ENCODE measurements around the gene MAN2A2. TPM values are rescaled to one million over a fixed set of nuclear protein-coding genes. Genes with fewer than 3 reads are reported as not detected.

The MAN2A2 gene
- total RNA-seq, 1 experiment from 2014 or later = 64.9 TPM

DNA sequence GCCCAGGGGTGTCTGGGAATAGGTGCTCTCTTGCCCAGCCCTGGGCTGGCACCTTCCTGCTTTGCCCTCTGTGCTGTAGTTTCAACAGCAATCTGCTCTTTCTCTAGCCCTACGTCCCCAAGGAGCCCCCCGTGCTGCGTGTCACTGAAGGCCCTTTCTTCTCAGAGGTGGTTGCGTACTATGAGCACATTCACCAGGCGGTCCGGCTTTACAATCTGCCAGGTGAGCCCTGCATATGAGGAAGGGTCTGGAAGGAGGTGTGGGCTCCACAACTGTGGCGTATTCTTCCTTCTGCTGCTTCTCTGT lies 9.6 kb downstream of the MAN2A2 start:
- DNase-seq = no peak
- no peaks in the 10 kb centered on the region for H3K4me1 ChIP-seq
- ChIA-PET CTCF (no interaction called here), POLR2A (no interaction called here)
- intact Hi-C loops (cut with micrococcal nuclease; ENCODE audit: unreplicated experiment) = no loop called here
- Mint-ChIP-seq H3K36me3 (ENCODE audit: insufficient read depth, unreplicated experiment) (peaks cover 21% of the 10 kb centered on the region), H3K9me3 (ENCODE audit: unreplicated experiment) (no peaks in the 10 kb centered on the region), H3K4me3 (ENCODE audit: unreplicated experiment) (no peak overlapping the region), H3K27me3 (ENCODE audit: insufficient read depth, unreplicated experiment) (no peaks in the 10 kb centered on the region), H3K4me1 (ENCODE audit: low read depth, unreplicated experiment) (no peaks in the 10 kb centered on the region), H3K27ac (ENCODE audit: unreplicated experiment) (no peak overlapping the region)
- no peaks in the 10 kb centered on the region for H3K36me3 ChIP-seq (ENCODE audit: control insufficient read depth, insufficient read depth, low read length)
- H3K9me3 ChIP-seq = no peaks in the 10 kb centered on the region
- no peak overlapping the region for H3K4me3 ChIP-seq (ENCODE audit: low read depth, low read length)
- no peaks in the 10 kb centered on the region for H3K27me3 ChIP-seq (replicated peaks; ENCODE audit: control insufficient read depth, insufficient read depth, low read length)
- no TSS peak for BruUV-seq (replicated peaks)
- TF ChIP-seq, protein P1, sequence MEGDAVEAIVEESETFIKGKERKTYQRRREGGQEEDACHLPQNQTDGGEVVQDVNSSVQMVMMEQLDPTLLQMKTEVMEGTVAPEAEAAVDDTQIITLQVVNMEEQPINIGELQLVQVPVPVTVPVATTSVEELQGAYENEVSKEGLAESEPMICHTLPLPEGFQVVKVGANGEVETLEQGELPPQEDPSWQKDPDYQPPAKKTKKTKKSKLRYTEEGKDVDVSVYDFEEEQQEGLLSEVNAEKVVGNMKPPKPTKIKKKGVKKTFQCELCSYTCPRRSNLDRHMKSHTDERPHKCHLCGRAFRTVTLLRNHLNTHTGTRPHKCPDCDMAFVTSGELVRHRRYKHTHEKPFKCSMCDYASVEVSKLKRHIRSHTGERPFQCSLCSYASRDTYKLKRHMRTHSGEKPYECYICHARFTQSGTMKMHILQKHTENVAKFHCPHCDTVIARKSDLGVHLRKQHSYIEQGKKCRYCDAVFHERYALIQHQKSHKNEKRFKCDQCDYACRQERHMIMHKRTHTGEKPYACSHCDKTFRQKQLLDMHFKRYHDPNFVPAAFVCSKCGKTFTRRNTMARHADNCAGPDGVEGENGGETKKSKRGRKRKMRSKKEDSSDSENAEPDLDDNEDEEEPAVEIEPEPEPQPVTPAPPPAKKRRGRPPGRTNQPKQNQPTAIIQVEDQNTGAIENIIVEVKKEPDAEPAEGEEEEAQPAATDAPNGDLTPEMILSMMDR (IDR thresholded peaks at IDR 0.05; ENCODE audit: insufficient read depth in 1 of 2, low read depth in 1 of 2, low read length in 1 of 2, severe bottlenecking in 1 of 2, unreplicated experiment in 1 of 2) = no peak

DNA sequence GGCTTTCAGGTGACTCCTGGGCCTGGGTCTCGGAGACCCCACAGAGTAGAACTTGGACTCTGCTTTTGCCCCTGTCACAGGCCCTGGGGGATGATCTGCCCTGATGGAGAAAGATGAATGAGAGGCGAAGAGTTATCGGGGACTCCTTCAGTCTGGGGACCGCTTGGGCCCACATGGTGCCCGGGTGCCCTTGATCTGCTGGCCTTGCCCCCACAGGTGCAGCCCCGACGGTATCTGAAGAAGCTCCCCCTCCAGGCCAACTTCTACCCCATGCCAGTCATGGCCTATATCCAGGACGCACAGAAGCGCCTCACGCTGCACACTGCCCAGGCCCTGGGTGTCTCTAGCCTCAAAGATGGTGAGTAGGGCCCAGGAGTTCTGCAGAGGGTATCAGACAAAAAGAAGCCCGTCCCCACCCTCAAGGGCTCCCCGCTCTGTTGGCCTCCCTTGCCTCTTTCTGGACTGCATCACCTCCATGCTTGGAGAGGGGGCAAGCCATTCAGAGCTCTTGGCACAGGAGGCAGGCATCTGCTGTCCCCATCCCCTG lies 10.4 kb downstream of the MAN2A2 start:
- Mint-ChIP-seq H3K4me1 (ENCODE audit: low read depth, unreplicated experiment) (no peaks in the 10 kb centered on the region), H3K27me3 (ENCODE audit: insufficient read depth, unreplicated experiment) (no peaks in the 10 kb centered on the region), H3K4me3 (ENCODE audit: unreplicated experiment) (no peak overlapping the region), H3K27ac (ENCODE audit: unreplicated experiment) (no peak overlapping the region), H3K36me3 (ENCODE audit: insufficient read depth, unreplicated experiment) (peaks cover 21% of the 10 kb centered on the region), H3K9me3 (ENCODE audit: unreplicated experiment) (no peaks in the 10 kb centered on the region)
- ChIA-PET CTCF (interaction anchor here (0.6 kb wide), 1 partner anchor 19 kb away, joined by 3 read pairs; no protein-coding TSS in a partner anchor), POLR2A (no interaction called here)
- Histone ChIP-seq H3K4me1 (no peaks in the 10 kb centered on the region), H3K4me3 (ENCODE audit: low read depth, low read length) (no peak overlapping the region), H3K36me3 (ENCODE audit: control insufficient read depth, insufficient read depth, low read length) (no peaks in the 10 kb centered on the region), H3K27me3 (replicated peaks; ENCODE audit: control insufficient read depth, insufficient read depth, low read length) (no peaks in the 10 kb centered on the region), H3K9me3 (no peaks in the 10 kb centered on the region)
- TF ChIP-seq, protein P1 (IDR thresholded peaks at IDR 0.05; ENCODE audit: insufficient read depth in 1 of 2, low read depth in 1 of 2, low read length in 1 of 2, severe bottlenecking in 1 of 2, unreplicated experiment in 1 of 2) = no peak
- no TSS peak for BruUV-seq (replicated peaks)
- intact Hi-C loops (cut with micrococcal nuclease; ENCODE audit: unreplicated experiment) = no loop called here
- DNase-seq = no peak

DNA sequence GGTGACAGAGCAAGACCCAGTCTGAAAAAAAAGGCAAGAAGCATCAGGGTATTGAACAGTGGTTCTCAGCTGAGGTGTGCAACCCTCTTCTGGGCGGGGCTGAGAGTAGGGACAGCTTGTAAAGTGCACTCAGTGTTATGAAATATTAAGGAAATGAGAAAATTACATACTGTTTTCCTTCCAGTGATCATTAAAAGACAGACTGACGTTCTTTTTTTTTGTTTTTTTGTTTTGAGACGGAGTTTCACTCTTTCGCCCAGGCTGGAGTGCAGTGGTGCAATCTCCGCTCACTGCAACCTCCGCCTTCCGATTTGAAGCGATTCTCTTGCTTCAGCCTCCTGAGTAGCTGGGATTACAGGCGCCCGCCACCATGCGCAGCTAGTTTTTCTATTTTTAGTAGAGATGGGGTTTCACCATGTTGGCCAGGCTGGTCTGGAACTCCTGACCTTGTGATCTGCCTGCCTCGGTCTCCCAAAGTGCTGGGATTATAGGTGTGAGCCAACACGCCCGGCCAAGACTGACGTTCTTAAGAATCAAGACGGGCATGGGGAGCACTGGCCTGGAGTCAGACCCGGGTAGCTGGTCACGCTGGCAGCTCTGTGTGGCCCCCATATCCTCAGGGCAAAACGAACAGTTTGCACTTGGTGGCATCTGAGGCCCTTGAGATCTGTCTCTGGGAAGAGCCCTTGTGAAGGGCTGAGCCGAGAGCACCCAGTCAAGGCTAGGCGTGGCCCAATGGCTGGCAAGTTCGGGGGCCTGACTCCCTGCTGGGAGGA lies 11.4 kb downstream of the MAN2A2 start:
- intact Hi-C loops (cut with micrococcal nuclease; ENCODE audit: unreplicated experiment) = no loop called here
- DNase-seq = no peak
- Mint-ChIP-seq H3K36me3 (ENCODE audit: insufficient read depth, unreplicated experiment) (peaks cover 21% of the 10 kb centered on the region), H3K27ac (ENCODE audit: unreplicated experiment) (no peak overlapping the region), H3K9me3 (ENCODE audit: unreplicated experiment) (no peaks in the 10 kb centered on the region), H3K4me1 (ENCODE audit: low read depth, unreplicated experiment) (no peaks in the 10 kb centered on the region), H3K27me3 (ENCODE audit: insufficient read depth, unreplicated experiment) (no peaks in the 10 kb centered on the region), H3K4me3 (ENCODE audit: unreplicated experiment) (no peak overlapping the region)
- Histone ChIP-seq H3K4me3 (ENCODE audit: low read depth, low read length) (no peak overlapping the region), H3K4me1 (no peaks in the 10 kb centered on the region), H3K27me3 (replicated peaks; ENCODE audit: control insufficient read depth, insufficient read depth, low read length) (no peaks in the 10 kb centered on the region), H3K9me3 (no peaks in the 10 kb centered on the region), H3K36me3 (ENCODE audit: control insufficient read depth, insufficient read depth, low read length) (no peaks in the 10 kb centered on the region)
- TF ChIP-seq, protein P1 (IDR thresholded peaks at IDR 0.05; ENCODE audit: insufficient read depth in 1 of 2, low read depth in 1 of 2, low read length in 1 of 2, severe bottlenecking in 1 of 2, unreplicated experiment in 1 of 2) = no peak
- ChIA-PET CTCF (no interaction called here), POLR2A (no interaction called here)
- BruUV-seq (replicated peaks) = no TSS peak

Measured in Caco-2 (cell line).